SU-DHL-6 (cell line): ENCODE data around the gene ATP13A1.

Source experiments
- EZH2phosphoT487 ChIP-seq: fragments of 200-600 bp; sonication (generic), shearing (Covaris generic); conservative IDR thresholded peaks from 2 replicates; pipeline ENCODE4 v1.6.1; 2018; ENCODE audit warnings: mild to moderate bottlenecking, antibody characterized with exemption, low read length, moderate library complexity, mixed read lengths
- TF ChIP-seq, protein P1 (sequence below): fragments of 200-600 bp; sonication (generic); IDR thresholded peaks from one replicate; pipeline ENCODE4 v1.5.1; 2017; ENCODE audit warnings: antibody characterized with exemption, mild to moderate bottlenecking, low read length, moderate library complexity; ENCODE audit not compliant: insufficient read depth, poor library complexity, severe bottlenecking

DNA sequence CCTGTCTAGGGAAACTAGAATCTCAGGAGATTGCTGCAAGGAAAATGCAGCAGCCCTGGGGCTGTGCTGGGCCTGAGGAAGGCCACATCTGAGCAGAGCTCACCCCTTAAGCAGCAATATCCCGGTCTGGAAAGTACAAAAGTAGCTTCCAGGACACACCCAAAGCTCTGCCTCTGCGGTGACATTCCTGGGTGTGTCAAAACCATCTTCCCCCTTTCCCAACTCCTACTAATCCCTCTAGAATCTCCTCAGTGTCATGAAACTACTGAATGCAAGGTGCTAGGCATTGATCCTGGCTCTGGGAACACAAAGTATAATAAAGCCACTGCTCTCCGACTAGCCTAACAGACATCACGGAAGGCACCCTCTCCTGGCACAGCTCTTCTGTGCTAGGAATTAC lies 50.0 kb downstream of the ATP13A1 start:
- TF ChIP-seq, protein P1, sequence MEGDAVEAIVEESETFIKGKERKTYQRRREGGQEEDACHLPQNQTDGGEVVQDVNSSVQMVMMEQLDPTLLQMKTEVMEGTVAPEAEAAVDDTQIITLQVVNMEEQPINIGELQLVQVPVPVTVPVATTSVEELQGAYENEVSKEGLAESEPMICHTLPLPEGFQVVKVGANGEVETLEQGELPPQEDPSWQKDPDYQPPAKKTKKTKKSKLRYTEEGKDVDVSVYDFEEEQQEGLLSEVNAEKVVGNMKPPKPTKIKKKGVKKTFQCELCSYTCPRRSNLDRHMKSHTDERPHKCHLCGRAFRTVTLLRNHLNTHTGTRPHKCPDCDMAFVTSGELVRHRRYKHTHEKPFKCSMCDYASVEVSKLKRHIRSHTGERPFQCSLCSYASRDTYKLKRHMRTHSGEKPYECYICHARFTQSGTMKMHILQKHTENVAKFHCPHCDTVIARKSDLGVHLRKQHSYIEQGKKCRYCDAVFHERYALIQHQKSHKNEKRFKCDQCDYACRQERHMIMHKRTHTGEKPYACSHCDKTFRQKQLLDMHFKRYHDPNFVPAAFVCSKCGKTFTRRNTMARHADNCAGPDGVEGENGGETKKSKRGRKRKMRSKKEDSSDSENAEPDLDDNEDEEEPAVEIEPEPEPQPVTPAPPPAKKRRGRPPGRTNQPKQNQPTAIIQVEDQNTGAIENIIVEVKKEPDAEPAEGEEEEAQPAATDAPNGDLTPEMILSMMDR, result no peak
- no peak for TF ChIP-seq EZH2phosphoT487
